ENCODE measurements around the gene RAB35.
"Not testable (repeated sequence)": the region's sequence is repeated elsewhere in the genome, so short reads cannot be mapped to it uniquely, and the experiment has no call there.

RAB35 gene

DNA sequence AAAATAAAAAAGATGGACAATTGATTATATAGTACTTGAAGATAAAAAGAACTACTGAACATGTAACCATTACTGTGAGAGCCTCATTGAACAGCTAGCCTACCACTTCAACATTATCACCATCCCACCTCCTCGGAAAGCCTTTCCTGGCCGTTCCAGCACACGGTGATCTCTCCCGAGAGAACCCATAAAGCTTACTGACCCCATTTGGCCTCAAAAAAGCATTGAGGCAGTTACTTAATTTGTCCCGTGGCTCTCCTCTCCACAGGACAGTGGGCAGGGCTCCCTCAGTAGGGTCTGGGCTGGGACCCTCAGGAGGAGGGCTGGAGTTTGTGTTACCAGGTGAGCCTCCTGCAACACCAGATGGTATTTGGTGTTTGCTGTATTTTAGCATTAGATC, 55.8 kb downstream of the RAB35 start:
- DNase-seq (ENCODE audit: low read depth) = no peak

DNA sequence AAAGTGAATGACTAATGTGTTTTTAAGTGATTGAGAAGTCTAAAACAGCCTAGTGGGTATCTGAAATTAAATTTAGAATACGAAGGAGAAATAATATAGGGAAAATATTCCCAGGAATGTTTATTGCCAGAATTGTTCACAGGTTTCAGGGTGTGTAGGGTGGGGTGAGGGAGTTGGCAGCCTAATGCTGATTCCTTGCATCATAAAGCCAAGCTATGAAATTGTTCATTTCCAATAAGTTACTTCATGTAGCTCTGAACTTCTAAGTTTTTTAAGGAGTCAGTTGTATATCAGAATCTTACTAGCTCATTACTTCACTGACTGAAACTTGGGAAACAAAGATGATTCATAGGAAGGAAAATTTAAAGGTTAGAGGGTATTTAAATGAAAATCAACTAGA, 56.4 kb downstream of the RAB35 start:
- DNase-seq (ENCODE audit: low read depth) = no peak

DNA sequence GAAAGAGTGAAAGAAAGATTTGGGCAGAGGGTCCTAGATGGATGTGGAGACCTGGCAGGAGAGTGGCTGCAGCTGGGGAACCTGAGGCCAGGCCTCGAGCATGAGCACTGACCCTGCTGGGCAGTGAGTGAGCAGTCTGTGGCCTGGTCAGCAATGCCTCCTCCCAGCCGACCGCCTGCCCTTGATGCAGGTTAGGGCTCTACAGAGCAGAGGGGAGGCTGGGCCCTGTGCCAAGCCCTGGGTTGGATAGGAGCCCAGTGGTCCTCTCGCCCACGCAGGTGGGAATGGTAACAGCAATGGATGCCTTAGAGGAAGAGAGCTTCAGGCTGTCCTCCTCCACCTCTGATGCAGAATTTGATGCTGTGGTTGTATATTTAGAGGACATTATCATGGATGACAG, 59.8 kb downstream of the RAB35 start:
- no peak for DNase-seq (ENCODE audit: low read depth)

DNA sequence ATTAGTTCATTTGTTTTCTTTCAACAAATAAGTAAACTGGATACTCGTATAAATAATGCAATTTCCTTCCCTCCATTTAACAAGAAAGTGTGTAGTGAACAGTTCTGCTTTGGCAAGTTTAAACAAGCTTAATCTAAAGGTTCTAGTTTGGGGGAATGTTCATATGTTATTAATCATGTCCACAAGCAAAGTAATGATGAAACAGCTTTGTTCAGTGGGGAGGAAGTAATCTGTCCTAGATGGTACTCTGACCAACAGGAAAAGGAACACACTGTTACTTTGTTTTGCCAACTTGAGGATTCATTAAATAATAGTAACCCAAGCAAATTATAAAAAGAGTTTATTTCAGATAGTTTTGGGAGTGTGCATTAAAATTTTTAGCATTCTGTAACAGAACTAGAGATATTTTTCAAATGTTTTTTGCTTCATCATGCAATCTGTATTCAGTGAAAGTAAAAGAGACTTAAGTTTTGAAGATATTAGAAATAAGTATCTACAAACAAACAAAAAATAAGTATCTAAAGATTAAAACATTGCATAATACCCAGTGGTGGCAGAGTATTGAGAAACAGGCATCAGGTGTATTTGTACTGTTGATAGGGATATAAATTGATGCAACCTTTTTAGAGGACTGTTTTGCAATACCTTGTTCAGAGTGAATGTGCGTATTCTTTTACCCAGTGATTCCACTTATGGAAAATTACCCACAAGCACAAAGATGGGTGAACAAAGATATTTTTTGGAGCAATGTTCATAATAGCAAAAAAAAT, 61.1 kb downstream of the RAB35 start:
- DNase-seq (ENCODE audit: low read depth) = no peak

DNA sequence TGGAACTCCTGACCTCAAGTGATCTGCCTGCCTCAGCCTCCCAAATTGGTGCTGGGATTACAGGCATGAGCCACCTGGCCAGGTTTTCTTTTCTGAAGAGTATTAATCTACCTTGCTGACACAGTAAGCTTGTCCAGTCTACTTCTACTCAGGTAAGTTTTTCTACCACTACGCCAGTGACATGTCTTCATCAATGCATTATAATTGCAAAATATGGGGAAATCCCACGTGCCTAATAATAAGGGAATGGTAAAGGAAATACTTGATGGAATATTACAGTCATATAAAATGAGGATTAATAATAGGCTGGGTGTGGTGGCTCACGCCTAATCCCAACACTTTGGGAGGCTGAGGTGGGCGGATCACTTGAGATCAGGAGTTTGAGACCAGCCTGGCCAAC, 62.3 kb downstream of the RAB35 start:
- no peak for DNase-seq (ENCODE audit: low read depth)

DNA sequence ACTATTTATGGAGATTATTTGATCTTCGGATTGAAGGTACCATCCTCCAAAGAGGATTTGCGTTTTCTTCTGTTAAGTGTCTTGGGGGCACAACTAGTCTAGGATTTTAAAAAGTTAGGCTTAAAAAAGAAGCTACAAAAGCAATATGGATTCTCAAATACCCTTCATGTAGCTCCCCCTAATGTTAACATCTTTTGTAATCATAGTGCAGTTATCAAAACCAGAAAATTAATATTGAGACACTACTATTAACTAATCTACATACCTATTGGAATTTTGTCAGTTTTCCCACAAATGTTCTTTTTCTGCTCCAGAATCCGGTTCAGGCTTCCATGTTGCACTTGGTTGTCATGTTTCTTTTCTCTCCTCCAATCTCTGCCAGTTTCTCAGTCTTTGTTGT, 65.0 kb downstream of the RAB35 start:
- DNase-seq (ENCODE audit: low read depth) = no peak

DNA sequence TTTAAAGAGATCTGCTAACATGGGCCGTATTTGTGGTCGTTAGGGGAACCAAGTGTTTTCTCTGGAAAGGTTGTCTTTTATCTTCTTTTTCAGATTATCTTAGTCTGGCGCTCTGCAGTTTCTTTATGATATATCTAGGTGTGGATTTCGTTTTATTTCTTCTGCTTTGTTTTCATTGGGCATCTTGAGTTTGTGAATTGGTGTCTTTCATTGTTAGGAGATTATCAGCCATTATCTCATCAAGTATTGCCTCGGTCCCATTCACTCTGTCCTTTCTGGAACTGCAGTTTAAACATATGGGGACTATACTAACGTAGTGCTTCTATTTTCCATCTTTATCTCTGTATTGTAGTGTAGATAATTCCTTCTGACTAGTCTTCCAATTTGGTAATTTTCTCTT, 67.1 kb downstream of the RAB35 start:
- no peak for DNase-seq (ENCODE audit: low read depth)

DNA sequence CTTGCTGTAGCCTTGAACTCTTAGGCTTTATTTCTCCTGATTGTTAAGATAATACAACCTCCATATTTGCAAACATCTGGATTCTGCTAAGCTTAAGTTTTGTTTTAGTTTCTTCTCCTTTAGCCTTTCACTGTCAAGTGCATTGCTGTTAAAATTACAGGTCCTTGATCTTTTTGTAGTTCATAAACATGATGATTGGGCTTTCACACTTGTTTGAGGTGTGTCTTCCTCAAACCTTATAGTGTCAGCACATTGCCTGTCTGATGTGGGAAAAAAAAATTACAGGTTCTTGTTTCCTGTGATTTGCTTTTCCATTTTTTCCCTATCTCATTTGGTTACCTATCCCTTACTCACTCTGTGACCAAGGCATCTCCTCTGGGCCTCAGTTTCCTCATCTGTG, 68.3 kb downstream of the RAB35 start:
- no peak for DNase-seq (ENCODE audit: low read depth)

DNA sequence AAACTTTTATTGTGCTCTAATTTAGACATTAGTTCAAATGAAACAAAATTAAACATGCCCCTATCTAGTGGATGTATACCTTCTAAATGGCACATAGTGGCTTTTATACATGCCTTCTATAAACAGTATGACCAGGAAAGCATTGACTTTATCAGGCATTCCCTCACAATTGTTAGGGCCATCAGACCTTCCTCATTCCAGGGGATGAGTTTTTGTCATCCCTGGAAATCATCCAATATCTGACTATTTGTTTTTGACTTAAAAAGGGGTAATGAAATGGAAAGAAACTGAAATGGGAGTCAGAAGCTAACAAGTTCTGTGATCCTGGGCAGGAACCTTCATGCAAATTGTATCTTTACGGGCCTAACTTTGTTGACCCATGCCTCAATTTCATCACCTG, 69.5 kb downstream of the RAB35 start:
- DNase-seq (ENCODE audit: low read depth) = no peak

DNA sequence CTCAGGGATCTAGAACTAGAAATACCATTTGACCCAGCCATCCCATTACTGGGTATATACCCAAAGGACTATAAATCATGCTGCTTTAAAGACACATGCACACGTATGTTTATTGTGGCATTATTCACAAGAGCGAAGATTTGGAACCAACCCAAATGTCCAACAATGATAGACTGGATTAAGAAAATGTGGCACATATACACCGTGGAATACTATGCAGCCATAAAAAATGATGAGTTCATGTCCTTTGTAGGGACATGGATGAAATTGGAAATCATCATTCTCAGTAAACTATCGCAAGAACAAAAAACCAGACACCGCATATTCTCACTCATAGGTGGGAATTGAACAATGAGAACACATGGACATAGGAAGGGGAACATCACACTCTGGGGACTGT, 71.2 kb downstream of the RAB35 start:
- not testable (repeated sequence) for DNase-seq (ENCODE audit: low read depth)
